Prostate gland (tissue), 2 donors: ENCODE measurements around the gene PDP2. TPM values are rescaled to one million over a fixed set of nuclear protein-coding genes. Genes with fewer than 3 reads are reported as not detected.

Experiments
- DNase-seq: peaks from one replicate; pipeline ENCODE4 v3.0.0-alpha.2; 2019; ENCODE audit warnings: low spot score
- H3K27ac ChIP-seq, 2 donors: fragments of 200-600 bp; sonication (generic); 2 replicates each; pipeline ENCODE4 v1.5.1; 2017 to 2019
- H3K27me3 ChIP-seq: fragments of 200-600 bp; sonication (generic); replicated peaks from 2 replicates; pipeline ENCODE4 v1.5.1; 2019; ENCODE audit not compliant: insufficient read depth
- H3K36me3 ChIP-seq, 2 donors: fragments of 200-600 bp; sonication (generic); 1 replicate in 1 of 2; 2 replicates in 1 of 2; pipeline versions ENCODE4 v1.5.1 to v1.8.1; 2017 to 2019
- H3K4me1 ChIP-seq: fragments of 200-600 bp; sonication (generic); replicated peaks from 2 replicates; pipeline ENCODE4 v1.5.1; 2019
- H3K4me3 ChIP-seq, 2 donors: fragments of 200-600 bp; sonication (generic); 2 replicates each; pipeline ENCODE4 v1.5.1; 2017 to 2019
- H3K9me3 ChIP-seq: fragments of 200-600 bp; sonication (generic); 2 replicates; pipeline ENCODE4 v1.5.1; 2017
- CTCF ChIP-seq, 4 experiments: fragments of 200-600 bp in 2 of 4; fragments of 450-650 bp in 2 of 4; sonication (generic) in 2 of 4; IDR thresholded peaks; 1 replicate in 3 of 4; 2 replicates in 1 of 4; pipeline ENCODE4 v1.5.1; 2016 to 2019; ENCODE audit warnings: antibody characterized with exemption in 4 of 4, mild to moderate bottlenecking in 2 of 4, moderate library complexity in 2 of 4
- POLR2A ChIP-seq: fragments of 450-650 bp; IDR thresholded peaks from one replicate; pipeline ENCODE4 v1.6.1; 2016; ENCODE audit warnings: antibody characterized with exemption, mild to moderate bottlenecking
- POLR2AphosphoS5 ChIP-seq: sonication (generic); formaldehyde crosslinking; IDR thresholded peaks from one replicate; pipeline ENCODE4 v1.6.1; 2017; ENCODE audit warnings: antibody characterized with exemption
- WGBS: methylation state at CpG from one replicate; pipeline ENCODE4 v1.1.5; 2018; 5-methylcytosine and 5-hydroxymethylcytosine counted together
- intact Hi-C: fragments of 100-400 bp; cut with DNase I; formaldehyde crosslinking; loops from one replicate; pipeline ENCODE4 v1.14.2; 2022
- total RNA-seq, 2 donors: library from RNA; depleted of rRNA; stranded (reverse); fragments of >200 nt; gene quantifications; one replicate each; pipeline ENCODE4 v1.1.0, GENCODE V29; 2016

The PDP2 gene
- total RNA-seq, 2 donors from 2014 or later, result 9.2 to 21.9 TPM

GRCh38 chr16:66915041-66915440, 34.7 kb downstream of the PDP2 start:
- H3K36me3 ChIP-seq, result no peaks in the 10 kb centered on the region

GRCh38 chr16:66916518-66916917, 36.2 kb downstream of the PDP2 start:
- H3K4me3 ChIP-seq, result no peak overlapping the region
- no peaks in the 10 kb centered on the region for H3K36me3 ChIP-seq
- no peaks in the 10 kb centered on the region for H3K27me3 ChIP-seq
- intact Hi-C loops, result no loop called here
- 83% methylated on average over 6 of the region's 6 CpGs for WGBS
- no peak for DNase-seq
- H3K9me3 ChIP-seq, result no peaks in the 10 kb centered on the region
- H3K27ac ChIP-seq, result no peak overlapping the region
- TF ChIP-seq POLR2AphosphoS5 (no peak), POLR2A (no peak), CTCF (IDR thresholded peaks at IDR 0.05) (no peak)
- H3K4me1 ChIP-seq, result no peaks in the 10 kb centered on the region

More at GRCh38 chr16:66915041-66915440, 34.7 kb downstream of the PDP2 start:
- Histone ChIP-seq H3K9me3 (no peaks in the 10 kb centered on the region), H3K4me1 (no peaks in the 10 kb centered on the region), H3K27me3 (no peaks in the 10 kb centered on the region), H3K27ac (no peak overlapping the region), H3K4me3 (no peak overlapping the region)
- intact Hi-C loops, result no loop called here
- no peak for TF ChIP-seq POLR2A
- TF ChIP-seq POLR2AphosphoS5, result no peak
- TF ChIP-seq CTCF (IDR thresholded peaks at IDR 0.05), result no peak
- DNase-seq, result no peak
- 67% methylated on average over 7 of the region's 7 CpGs for WGBS

GRCh38 chr16:66917741-66918140, 37.4 kb downstream of the PDP2 start:
- WGBS, result 81% methylated on average over 9 of the region's 9 CpGs
- no peak overlapping the region for H3K27ac ChIP-seq
- intact Hi-C loops, result no loop called here
- H3K27me3 ChIP-seq, result no peaks in the 10 kb centered on the region
- no peaks in the 10 kb centered on the region for H3K9me3 ChIP-seq
- no peaks in the 10 kb centered on the region for H3K36me3 ChIP-seq
- H3K4me1 ChIP-seq, result no peaks in the 10 kb centered on the region
- no peak for TF ChIP-seq POLR2AphosphoS5
- no peak for TF ChIP-seq CTCF (IDR thresholded peaks at IDR 0.05)
- no peak for TF ChIP-seq POLR2A
- DNase-seq, result no peak
- no peak overlapping the region for H3K4me3 ChIP-seq

GRCh38 chr16:66918355-66918754, 38.0 kb downstream of the PDP2 start:
- Histone ChIP-seq H3K4me1 (no peaks in the 10 kb centered on the region), H3K4me3 (no peak overlapping the region), H3K36me3 (no peaks in the 10 kb centered on the region), H3K27me3 (no peaks in the 10 kb centered on the region), H3K9me3 (no peaks in the 10 kb centered on the region), H3K27ac (no peak overlapping the region)
- intact Hi-C loops, result no loop called here
- no peak for DNase-seq
- 93% methylated on average over 6 of the region's 6 CpGs for WGBS
- TF ChIP-seq POLR2AphosphoS5 (no peak), POLR2A (no peak), CTCF (IDR thresholded peaks at IDR 0.05) (no peak)

- H3K4me3 ChIP-seq, result no peak within 1 kb of the TSS
- intact Hi-C loops, result no loop called here
- no peaks in the 10 kb centered on the region for H3K4me1 ChIP-seq
- no peak within 1 kb of the TSS for H3K27ac ChIP-seq
- DNase-seq, result no peak
- no peaks in the 10 kb centered on the region for H3K36me3 ChIP-seq
- WGBS, result 76% methylated on average over 7 of the region's 7 CpGs
- TF ChIP-seq POLR2AphosphoS5 (no peak), CTCF (IDR thresholded peaks at IDR 0.05) (no peak), POLR2A (no peak)
- H3K9me3 ChIP-seq, result no peaks in the 10 kb centered on the region
- no peaks in the 10 kb centered on the region for H3K27me3 ChIP-seq
These were observed 38.7 kb downstream of the PDP2 start, which contains the start of gene CDH16 for GRCh38 chr16:66918803-66919568. CDH16 (minus strand) TSS chr16:66918885; CDS start chr16:66918065, 820 bp downstream.
